ENCODE data around the gene PNKP.
A peak's percentile ranks its signal among the peaks of the same experiment; 100 is the strongest.
"Not testable (repeated sequence)": the region's sequence is repeated elsewhere in the genome, so short reads cannot be mapped to it uniquely, and the experiment has no call there.

PNKP gene

GRCh38 chr19:49824662-49825061, 42.7 kb downstream of the PNKP start:
- DNase-seq (ENCODE audit: low spot score in 2 of 2) = no peak
- no peaks in the 10 kb centered on the region for H3K9me3 Mint-ChIP-seq
- H3K27ac Mint-ChIP-seq (ENCODE audit: low read depth) = no peak overlapping the region
- no peak for ATAC-seq (replicated peaks; ENCODE audit: extremely low read depth, poor library complexity, severe bottlenecking)
- peaks cover 20% of the 10 kb centered on the region for H3K4me1 Mint-ChIP-seq
- no peaks in the 10 kb centered on the region for H3K27me3 Mint-ChIP-seq
- H3K4me3 Mint-ChIP-seq = no peak overlapping the region
- peaks cover 26% of the 10 kb centered on the region for H3K36me3 Mint-ChIP-seq (ENCODE audit: insufficient read depth)

DNA sequence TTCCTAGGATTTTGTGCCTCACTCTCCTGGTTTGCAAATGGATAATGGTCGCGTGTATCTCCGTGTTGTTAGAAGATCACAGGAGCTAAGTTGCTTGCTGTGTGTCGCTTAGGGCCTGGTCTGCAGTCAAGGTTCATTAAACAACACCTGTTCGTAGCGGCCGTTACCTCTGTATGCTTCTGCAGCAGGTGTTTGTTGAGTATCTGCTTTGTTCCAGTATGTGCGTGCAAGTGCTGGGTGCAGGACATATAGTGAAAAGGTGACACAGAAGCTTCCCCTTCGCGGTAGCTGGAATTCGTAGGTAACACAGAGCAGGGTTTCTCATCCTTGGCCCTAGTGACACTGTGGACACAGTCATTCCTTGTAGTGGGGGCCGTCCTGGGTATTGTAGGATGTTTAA, 43.9 kb downstream of the PNKP start:
- H3K4me3 Mint-ChIP-seq = no peak overlapping the region
- H3K27me3 Mint-ChIP-seq = no peaks in the 10 kb centered on the region
- H3K36me3 Mint-ChIP-seq (ENCODE audit: insufficient read depth) = peaks cover 29% of the 10 kb centered on the region
- H3K27ac Mint-ChIP-seq (ENCODE audit: low read depth) = no peak overlapping the region
- DNase-seq (ENCODE audit: low spot score in 2 of 2) (no peak), ATAC-seq (replicated peaks; ENCODE audit: extremely low read depth, poor library complexity, severe bottlenecking) (no peak)
- peaks cover 30% of the 10 kb centered on the region for H3K4me1 Mint-ChIP-seq
- no peaks in the 10 kb centered on the region for H3K9me3 Mint-ChIP-seq

GRCh38 chr19:49820125-49820524, 47.3 kb downstream of the PNKP start:
- Mint-ChIP-seq H3K9me3 (no peaks in the 10 kb centered on the region), H3K4me1 (peaks cover 32% of the 10 kb centered on the region), H3K27me3 (no peaks in the 10 kb centered on the region), H3K27ac (ENCODE audit: low read depth) (no peak overlapping the region), H3K4me3 (no peak overlapping the region), H3K36me3 (ENCODE audit: insufficient read depth) (peaks cover 36% of the 10 kb centered on the region)
- ATAC-seq (replicated peaks; ENCODE audit: extremely low read depth, poor library complexity, severe bottlenecking) (no peak), DNase-seq (ENCODE audit: low spot score in 2 of 2) (no peak)

DNA sequence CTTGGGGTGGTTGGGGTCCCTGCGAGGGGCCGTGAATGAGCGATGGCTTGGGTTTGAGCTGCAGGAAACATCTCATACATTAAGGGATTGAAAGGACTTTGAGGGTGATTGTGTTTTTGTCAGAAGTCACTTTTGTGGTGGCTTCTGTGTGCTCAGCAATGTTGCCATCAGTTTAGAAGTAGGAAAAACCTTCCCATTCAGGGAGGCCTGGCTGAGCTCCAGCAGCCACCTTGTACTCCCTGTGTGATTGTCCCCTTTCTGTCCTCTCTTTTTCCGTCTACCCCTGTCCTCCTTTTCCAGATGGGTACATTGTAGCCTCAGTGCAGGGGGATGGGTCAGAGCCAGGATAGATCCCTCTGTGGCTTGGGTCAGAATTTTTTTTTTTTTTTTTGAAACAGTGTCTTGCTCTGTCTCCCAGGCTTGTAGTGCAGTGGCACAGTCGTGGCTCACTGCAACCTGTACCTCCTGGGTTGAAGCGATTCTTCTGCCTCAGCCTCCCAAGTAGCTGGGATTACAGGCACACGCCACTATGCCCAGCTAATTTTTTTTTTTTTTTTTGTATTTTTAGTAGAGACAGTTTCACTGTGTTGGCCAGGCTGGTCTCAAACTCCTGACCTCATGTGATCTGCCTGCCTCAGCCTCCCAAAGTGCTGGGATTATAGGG, 47.8 kb downstream of the PNKP start:
- peak overlapping the region; percentile 100 for H3K27ac Mint-ChIP-seq (ENCODE audit: low read depth)
- ATAC-seq (replicated peaks; ENCODE audit: extremely low read depth, poor library complexity, severe bottlenecking); H3K27me3 Mint-ChIP-seq; H3K9me3 Mint-ChIP-seq; DNase-seq (ENCODE audit: low spot score in 2 of 2): not testable (repeated sequence)
- peak overlapping the region; percentile 99 for H3K4me3 Mint-ChIP-seq
- peaks cover 33% of the 10 kb centered on the region for H3K36me3 Mint-ChIP-seq (ENCODE audit: insufficient read depth)
- peaks cover 32% of the 10 kb centered on the region for H3K4me1 Mint-ChIP-seq

GRCh38 chr19:49818649-49819370, 48.6 kb downstream of the PNKP start:
- peaks cover 30% of the 10 kb centered on the region for H3K36me3 Mint-ChIP-seq (ENCODE audit: insufficient read depth)
- ATAC-seq (replicated peaks; ENCODE audit: extremely low read depth, poor library complexity, severe bottlenecking) = no peak
- DNase-seq (ENCODE audit: low spot score in 2 of 2) = no peak
- peak overlapping the region; percentile 100 for H3K27ac Mint-ChIP-seq (ENCODE audit: low read depth)
- H3K9me3 Mint-ChIP-seq = no peaks in the 10 kb centered on the region
- peak overlapping the region; percentile 99 for H3K4me3 Mint-ChIP-seq
- H3K27me3 Mint-ChIP-seq = no peaks in the 10 kb centered on the region
- H3K4me1 Mint-ChIP-seq = peaks cover 38% of the 10 kb centered on the region

GRCh38 chr19:49817964-49818648, 49.3 kb downstream of the PNKP start, which contains the start of gene MED25:
MED25 (plus strand) TSS chr19:49818289; CDS start chr19:49818342, 53 bp downstream.
- Mint-ChIP-seq H3K4me1 (peaks cover 42% of the 10 kb centered on the region), H3K4me3 (peak within 1 kb of the TSS; percentile 99)

GRCh38 chr19:49816590-49816989, 50.8 kb downstream of the PNKP start:
- Mint-ChIP-seq H3K4me3 (no peak overlapping the region), H3K36me3 (ENCODE audit: insufficient read depth) (peaks cover 32% of the 10 kb centered on the region), H3K4me1 (peaks cover 51% of the 10 kb centered on the region), H3K27me3 (no peaks in the 10 kb centered on the region), H3K9me3 (no peaks in the 10 kb centered on the region), H3K27ac (ENCODE audit: low read depth) (peak overlapping the region; percentile 100)
- no peak for DNase-seq (ENCODE audit: low spot score in 2 of 2)
- ATAC-seq (replicated peaks; ENCODE audit: extremely low read depth, poor library complexity, severe bottlenecking) = no peak

More at GRCh38 chr19:49817964-49818648, 49.3 kb downstream of the PNKP start, which contains the start of gene MED25:
- Mint-ChIP-seq H3K36me3 (ENCODE audit: insufficient read depth) (peaks cover 30% of the 10 kb centered on the region), H3K27me3 (no peaks in the 10 kb centered on the region), H3K27ac (ENCODE audit: low read depth) (peak within 1 kb of the TSS; percentile 100), H3K9me3 (no peaks in the 10 kb centered on the region)
- ATAC-seq (replicated peaks; ENCODE audit: extremely low read depth, poor library complexity, severe bottlenecking) (peak; percentile 61), DNase-seq (ENCODE audit: low spot score in 2 of 2) (peak; percentile 89 to 90)

GRCh38 chr19:49814010-49814409, 53.4 kb downstream of the PNKP start:
- peak overlapping the region; percentile 96 for H3K27ac Mint-ChIP-seq (ENCODE audit: low read depth)
- H3K36me3 Mint-ChIP-seq (ENCODE audit: insufficient read depth) = peaks cover 28% of the 10 kb centered on the region
- H3K4me1 Mint-ChIP-seq = peaks cover 54% of the 10 kb centered on the region
- peak overlapping the region; percentile 92 for H3K4me3 Mint-ChIP-seq
- no peak for DNase-seq (ENCODE audit: low spot score in 2 of 2)
- no peaks in the 10 kb centered on the region for H3K27me3 Mint-ChIP-seq
- no peaks in the 10 kb centered on the region for H3K9me3 Mint-ChIP-seq
- ATAC-seq (replicated peaks; ENCODE audit: extremely low read depth, poor library complexity, severe bottlenecking) = no peak

GRCh38 chr19:49812997-49813861, 54.1 kb downstream of the PNKP start, which contains the start of gene FUZ:
FUZ (minus strand) TSS chr19:49813292; CDS start chr19:49813106, 186 bp downstream.
- Mint-ChIP-seq H3K4me3 (peak within 1 kb of the TSS; percentile 92), H3K27me3 (no peaks in the 10 kb centered on the region), H3K36me3 (ENCODE audit: insufficient read depth) (peaks cover 28% of the 10 kb centered on the region), H3K4me1 (peaks cover 52% of the 10 kb centered on the region), H3K27ac (ENCODE audit: low read depth) (peak within 1 kb of the TSS; percentile 96), H3K9me3 (no peaks in the 10 kb centered on the region)
- ATAC-seq (replicated peaks; ENCODE audit: extremely low read depth, poor library complexity, severe bottlenecking) = peak; percentile 65
- DNase-seq (ENCODE audit: low spot score in 2 of 2) = peak; percentile 81 to 92

GRCh38 chr19:49812452-49812996, 54.9 kb downstream of the PNKP start:
- DNase-seq (ENCODE audit: low spot score in 2 of 2) = no peak

GRCh38 chr19:49811328-49811727, 56.0 kb downstream of the PNKP start:
- DNase-seq (ENCODE audit: low spot score in 2 of 2) = no peak
- Mint-ChIP-seq H3K4me1 (peaks cover 39% of the 10 kb centered on the region), H3K27me3 (no peaks in the 10 kb centered on the region), H3K27ac (ENCODE audit: low read depth) (no peak overlapping the region), H3K36me3 (ENCODE audit: insufficient read depth) (peaks cover 16% of the 10 kb centered on the region), H3K4me3 (peak overlapping the region; percentile 92), H3K9me3 (no peaks in the 10 kb centered on the region)
- ATAC-seq (replicated peaks; ENCODE audit: extremely low read depth, poor library complexity, severe bottlenecking) = no peak

More at GRCh38 chr19:49812452-49812996, 54.9 kb downstream of the PNKP start:
- no peak for ATAC-seq (replicated peaks; ENCODE audit: extremely low read depth, poor library complexity, severe bottlenecking)
- Mint-ChIP-seq H3K27me3 (no peaks in the 10 kb centered on the region), H3K4me3 (peak overlapping the region; percentile 92), H3K36me3 (ENCODE audit: insufficient read depth) (peaks cover 21% of the 10 kb centered on the region), H3K27ac (ENCODE audit: low read depth) (peak overlapping the region; percentile 96), H3K4me1 (peaks cover 45% of the 10 kb centered on the region), H3K9me3 (no peaks in the 10 kb centered on the region)
